ENCODE data around the gene UBE2D2. TPM values are rescaled to one million over a fixed set of nuclear protein-coding genes. Genes with fewer than 3 reads are reported as not detected.

Gene UBE2D2
- total RNA-seq, 1 donor from 2014 or later = 110 TPM

DNA sequence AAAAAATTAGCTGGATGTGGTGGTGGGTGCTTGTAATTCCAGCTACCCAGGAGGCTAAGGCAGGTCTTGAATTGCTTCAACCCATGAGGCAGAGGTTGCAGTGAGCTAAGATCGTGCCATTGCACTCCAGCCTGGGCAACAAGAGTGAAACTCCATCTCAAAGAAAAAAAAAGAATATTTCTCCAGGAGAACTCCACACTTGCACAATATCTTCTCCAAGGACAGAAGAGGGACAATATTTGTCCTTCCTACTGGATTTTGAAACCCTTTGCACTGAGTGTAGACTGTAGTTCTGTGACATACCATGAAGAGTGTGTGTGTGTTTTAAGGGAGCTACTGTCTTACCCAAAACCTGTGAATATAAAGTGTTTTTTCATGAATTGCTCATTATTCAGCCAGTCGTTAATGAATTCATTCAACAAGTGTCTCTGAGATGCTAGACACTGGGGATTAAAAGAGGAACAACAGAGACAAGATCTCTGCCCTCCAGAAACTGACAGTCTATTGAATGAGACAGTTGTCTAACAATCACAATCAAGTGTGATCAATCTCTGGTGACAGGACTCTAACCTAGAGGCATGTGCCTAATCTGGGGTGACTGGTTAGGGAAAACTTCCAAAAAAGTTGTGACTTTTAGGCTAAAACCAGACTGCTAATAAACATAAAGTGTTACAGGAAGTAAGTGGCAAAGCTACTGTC is 9.8 kb upstream of the UBE2D2 start:
- no peaks in the 10 kb centered on the region for H3K9me3 ChIP-seq (replicated peaks)
- TF ChIP-seq, protein P1, sequence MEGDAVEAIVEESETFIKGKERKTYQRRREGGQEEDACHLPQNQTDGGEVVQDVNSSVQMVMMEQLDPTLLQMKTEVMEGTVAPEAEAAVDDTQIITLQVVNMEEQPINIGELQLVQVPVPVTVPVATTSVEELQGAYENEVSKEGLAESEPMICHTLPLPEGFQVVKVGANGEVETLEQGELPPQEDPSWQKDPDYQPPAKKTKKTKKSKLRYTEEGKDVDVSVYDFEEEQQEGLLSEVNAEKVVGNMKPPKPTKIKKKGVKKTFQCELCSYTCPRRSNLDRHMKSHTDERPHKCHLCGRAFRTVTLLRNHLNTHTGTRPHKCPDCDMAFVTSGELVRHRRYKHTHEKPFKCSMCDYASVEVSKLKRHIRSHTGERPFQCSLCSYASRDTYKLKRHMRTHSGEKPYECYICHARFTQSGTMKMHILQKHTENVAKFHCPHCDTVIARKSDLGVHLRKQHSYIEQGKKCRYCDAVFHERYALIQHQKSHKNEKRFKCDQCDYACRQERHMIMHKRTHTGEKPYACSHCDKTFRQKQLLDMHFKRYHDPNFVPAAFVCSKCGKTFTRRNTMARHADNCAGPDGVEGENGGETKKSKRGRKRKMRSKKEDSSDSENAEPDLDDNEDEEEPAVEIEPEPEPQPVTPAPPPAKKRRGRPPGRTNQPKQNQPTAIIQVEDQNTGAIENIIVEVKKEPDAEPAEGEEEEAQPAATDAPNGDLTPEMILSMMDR (IDR thresholded peaks at IDR 0.05; ENCODE audit: borderline replicate concordance) = no peak

DNA sequence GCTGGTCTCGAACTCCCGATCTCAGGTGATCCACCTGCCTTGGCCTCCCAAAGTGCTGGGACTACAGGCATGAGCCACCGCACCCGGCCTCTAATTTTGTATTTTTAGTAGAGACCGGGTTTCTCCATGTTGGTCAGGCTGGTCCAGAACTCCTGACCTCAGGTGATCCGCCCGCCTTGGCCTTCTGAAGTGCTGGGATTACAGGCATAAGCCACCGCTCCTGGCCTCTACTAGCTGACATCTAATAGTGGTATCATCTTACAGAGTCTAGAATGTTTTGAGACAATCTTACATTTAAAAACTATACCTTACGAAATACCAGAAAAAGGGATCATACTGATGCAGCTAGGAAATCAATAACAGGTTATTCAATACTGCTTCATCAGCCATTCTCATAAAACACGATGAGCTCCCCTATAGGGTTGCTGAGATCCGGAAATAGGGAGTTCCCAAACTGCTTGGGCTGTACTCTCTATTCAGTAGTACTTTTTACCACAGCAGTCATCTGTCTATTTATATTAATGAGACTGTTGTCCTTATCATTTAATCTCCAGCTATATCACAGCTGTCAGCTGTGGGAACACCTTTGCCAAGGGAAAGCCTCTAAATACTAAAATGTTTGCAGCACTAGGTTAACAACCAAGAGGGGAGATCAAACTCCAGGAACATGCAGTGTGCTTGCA is 8.1 kb upstream of the UBE2D2 start:
- intact Hi-C loops (cut with micrococcal nuclease) = no loop called here
- no peaks in the 10 kb centered on the region for H3K4me1 ChIP-seq
- TF ChIP-seq, protein P1 (IDR thresholded peaks at IDR 0.05; ENCODE audit: borderline replicate concordance) = no peak
- H3K27me3 ChIP-seq (ENCODE audit: low read depth) = no peaks in the 10 kb centered on the region
- no peaks in the 10 kb centered on the region for H3K9me3 ChIP-seq (replicated peaks)
- DNase-seq = no peak
- H3K27ac ChIP-seq (replicated peaks) = no peak overlapping the region
- no peaks in the 10 kb centered on the region for H3K36me3 ChIP-seq
- H3K4me3 ChIP-seq = no peak overlapping the region

More for the DNA sequence above, 9.8 kb upstream of the UBE2D2 start:
- no peak overlapping the region for H3K27ac ChIP-seq (replicated peaks)
- H3K27me3 ChIP-seq (ENCODE audit: low read depth) = no peaks in the 10 kb centered on the region
- H3K4me1 ChIP-seq = no peaks in the 10 kb centered on the region
- no peak for DNase-seq
- no peak overlapping the region for H3K4me3 ChIP-seq
- no peaks in the 10 kb centered on the region for H3K36me3 ChIP-seq
- intact Hi-C loops (cut with micrococcal nuclease) = no loop called here

DNA sequence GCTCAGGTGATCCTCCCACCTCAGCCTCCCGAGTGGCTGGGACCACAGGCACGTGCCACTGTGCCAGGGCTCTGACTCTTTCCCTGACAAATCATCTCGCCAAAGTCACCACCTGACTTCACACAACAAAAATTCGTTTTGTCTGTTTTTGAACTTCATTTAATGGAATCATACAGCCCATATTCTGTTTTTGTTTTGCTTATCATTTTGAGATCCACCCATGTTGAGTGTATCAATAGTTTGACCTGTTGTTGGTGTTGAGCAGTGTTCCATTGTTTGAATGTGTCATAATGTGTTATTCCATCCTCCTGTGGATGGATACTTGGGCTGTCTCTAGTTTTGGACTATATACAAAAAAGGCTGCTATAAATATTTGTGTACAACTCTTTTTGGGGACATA is 6.9 kb upstream of the UBE2D2 start:
- H3K4me3 ChIP-seq = no peak overlapping the region
- no peaks in the 10 kb centered on the region for H3K4me1 ChIP-seq
- H3K9me3 ChIP-seq (replicated peaks) = no peaks in the 10 kb centered on the region
- H3K27ac ChIP-seq (replicated peaks) = no peak overlapping the region
- DNase-seq = no peak
- TF ChIP-seq, protein P1 (IDR thresholded peaks at IDR 0.05; ENCODE audit: borderline replicate concordance) = no peak
- intact Hi-C loops (cut with micrococcal nuclease) = no loop called here
- H3K27me3 ChIP-seq (ENCODE audit: low read depth) = no peaks in the 10 kb centered on the region
- no peaks in the 10 kb centered on the region for H3K36me3 ChIP-seq

DNA sequence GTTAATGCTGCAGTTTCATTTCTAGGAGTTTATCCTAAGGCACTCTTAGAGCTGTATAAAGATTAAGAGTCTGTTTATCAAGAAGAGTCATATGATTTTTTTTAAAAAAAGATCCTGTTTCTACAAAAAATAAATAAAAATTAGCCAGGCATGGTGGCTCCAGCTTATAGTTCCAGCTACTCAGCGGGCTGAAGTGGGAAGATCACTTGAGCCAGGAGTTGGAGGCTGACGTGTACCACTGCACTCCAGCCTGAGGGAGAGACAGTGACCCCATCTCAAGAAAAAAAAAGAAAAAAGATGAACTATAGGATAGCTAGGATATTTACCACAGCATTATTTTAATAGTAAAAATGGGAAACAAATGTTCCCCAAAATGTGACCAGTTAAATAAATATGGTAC is 3.3 kb upstream of the UBE2D2 start:
- intact Hi-C loops (cut with micrococcal nuclease) = no loop called here
- no peaks in the 10 kb centered on the region for H3K27me3 ChIP-seq (ENCODE audit: low read depth)
- no peak overlapping the region for H3K27ac ChIP-seq (replicated peaks)
- H3K36me3 ChIP-seq = no peaks in the 10 kb centered on the region
- H3K4me1 ChIP-seq = peaks cover 23% of the 10 kb centered on the region
- TF ChIP-seq, protein P1 (IDR thresholded peaks at IDR 0.05; ENCODE audit: borderline replicate concordance) = no peak
- H3K9me3 ChIP-seq (replicated peaks) = no peaks in the 10 kb centered on the region
- no peak for DNase-seq
- H3K4me3 ChIP-seq = no peak overlapping the region

DNA sequence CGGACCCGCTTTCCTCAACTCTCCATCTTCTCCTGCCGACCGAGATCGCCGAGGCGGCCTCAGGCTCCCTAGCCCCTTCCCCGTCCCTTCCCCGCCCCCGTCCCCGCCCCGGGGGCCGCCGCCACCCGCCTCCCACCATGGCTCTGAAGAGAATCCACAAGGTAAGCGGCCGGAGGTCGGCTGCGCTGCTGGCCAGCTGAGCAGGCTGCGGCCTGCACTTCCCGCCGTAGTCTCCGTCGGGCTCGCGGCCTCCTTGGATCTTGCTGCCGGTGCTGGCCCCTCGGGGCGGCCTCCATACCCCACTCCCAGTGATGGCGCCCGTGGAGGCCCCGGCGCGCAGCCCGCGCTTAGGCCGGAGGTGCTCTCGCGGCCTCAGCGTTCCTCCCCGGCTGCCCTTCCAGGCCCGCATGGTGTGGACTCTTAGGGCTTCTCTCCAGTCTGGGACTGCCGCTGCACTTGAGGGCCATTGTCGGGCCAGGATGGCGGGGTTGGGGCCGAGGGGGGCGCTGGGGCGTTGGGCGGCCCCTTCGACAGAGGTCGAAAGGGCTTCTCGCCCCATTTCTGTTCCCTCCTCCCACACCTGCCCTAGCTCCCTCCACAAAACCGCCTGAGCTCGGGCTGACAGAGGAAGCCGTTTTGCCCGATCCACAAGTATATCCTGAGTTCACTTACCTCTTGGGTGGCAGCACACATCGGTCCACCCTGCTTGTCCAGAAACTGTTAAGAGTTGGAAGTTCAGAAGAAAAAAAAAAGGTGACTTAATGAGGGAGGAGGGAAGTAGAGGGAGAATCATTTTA is 714 bp downstream of the UBE2D2 start:
- DNase-seq = no peak
- Histone ChIP-seq H3K27me3 (ENCODE audit: low read depth) (no peaks in the 10 kb centered on the region), H3K9me3 (replicated peaks) (no peaks in the 10 kb centered on the region), H3K27ac (replicated peaks) (peak overlapping the region; percentile 98), H3K4me3 (peak overlapping the region; percentile 98), H3K4me1 (peaks cover 63% of the 10 kb centered on the region), H3K36me3 (no peaks in the 10 kb centered on the region)
- TF ChIP-seq, protein P1 (IDR thresholded peaks at IDR 0.05; ENCODE audit: borderline replicate concordance) = no peak
- intact Hi-C loops (cut with micrococcal nuclease) = no loop called here

Measured in left ventricle myocardium inferior (tissue), 1 donor.